Ovary (tissue), 9 donors: ENCODE measurements around the gene NDC80. TPM values are rescaled to one million over a fixed set of nuclear protein-coding genes. Genes with fewer than 3 reads are reported as not detected.
A peak's percentile ranks its signal among the peaks of the same experiment; 100 is the strongest.

ENCODE experiments used
- DNase-seq, 5 donors: peaks; one replicate each; pipeline ENCODE4 v3.0.0-alpha.2; 2019 to 2020
- H3K27ac ChIP-seq, 2 donors: fragments of 200-600 bp; one replicate each; pipeline versions ENCODE4 v1.5.1 to v1.8.0; 2019 to 2022
- H3K27me3 ChIP-seq: fragments of 200-600 bp; one replicate; pipeline ENCODE4 v1.8.0; 2022
- H3K36me3 ChIP-seq: fragments of 200-600 bp; sonication (generic); one replicate; pipeline ENCODE4 v1.5.1; 2019
- H3K4me1 ChIP-seq: one replicate; pipeline ENCODE4 v1.8.1; 2013; ENCODE audit warnings: mild to moderate bottlenecking, moderate library complexity; ENCODE audit not compliant: insufficient read depth
- H3K4me3 ChIP-seq: fragments of 200-600 bp; sonication (generic); one replicate; pipeline ENCODE4 v1.5.1; 2017
- H3K9me3 ChIP-seq, 2 donors: fragments of 200-600 bp in 1 of 2; sonication (generic) in 1 of 2; one replicate each; pipeline versions ENCODE4 v1.5.1 to v1.8.1; 2013 to 2019; ENCODE audit warnings: mild to moderate bottlenecking in 1 of 2, moderate library complexity in 1 of 2
- CTCF ChIP-seq, 3 donors: fragments of 450-650 bp in 2 of 3; fragments of 200-600 bp in 1 of 3; IDR thresholded peaks; one replicate each; pipeline versions ENCODE4 v1.5.1 to v1.8.0; 2016 to 2022; ENCODE audit warnings: antibody characterized with exemption in 3 of 3, mild to moderate bottlenecking in 1 of 3
- EP300 ChIP-seq: sonication (generic); formaldehyde crosslinking; IDR thresholded peaks from one replicate; pipeline ENCODE4 v1.6.1; 2017; ENCODE audit warnings: antibody characterized with exemption
- POLR2A ChIP-seq: fragments of 450-650 bp; IDR thresholded peaks from one replicate; pipeline ENCODE4 v1.6.1; 2017; ENCODE audit warnings: antibody characterized with exemption, mild to moderate bottlenecking, moderate library complexity
- WGBS, 3 donors: extraction: QIAGEN DNeasy Blood & Tissue Kit in 1 of 3; methylation state at CpG; one replicate each; pipeline versions ENCODE4 v1.1.5 to v1.1.7; 2013 to 2017; 5-methylcytosine and 5-hydroxymethylcytosine counted together
- intact Hi-C, 4 donors: fragments of 100-400 bp; cut with DNase I; formaldehyde crosslinking; loops; one replicate each; pipeline versions ENCODE4 v1.11.0 to v1.15.1; 2022 to 2023
- polyA plus RNA-seq, 2 donors: library from polyadenylated mRNA; stranded (reverse); fragments of 200-250 nt in 1 of 2; fragments of 350-450 nt in 1 of 2; fragmentation: Illumina TruSeq in 1 of 2; extraction: RNeasy Lipid Tissue Mini Kit (QIAGEN cat#74804) in 1 of 2; gene quantifications; one replicate each; pipeline ENCODE4 v1.2.3, GENCODE V29; 2013 to 2014
- total RNA-seq, 7 donors: library from RNA; depleted of rRNA in 2 of 7; stranded (reverse); fragments of >200 nt in 2 of 7; fragmentation: NEBNext Ultra II Directional in 3 of 7; extraction: Animal tissue kit (Norgen Biotek cat#: 25700) in 3 of 7; gene quantifications; one replicate each; pipeline versions ENCODE4 v1.1.0 to v1.2.4, GENCODE V29; 2016 to 2023
- donor health status: DM: no; HTN: no; CAD: no; lungs with moderate emphysema.
- donor health status: DM: no; HTN: no; CAD: no.
- donor health status: Bipolar disorder and iron deficiency.
- donor health status: DM: yes; HTN: yes; CAD: no.
- donor health status: DM: no; HTN: no; CAD: no.
- donor health status: DM: yes; HTN: yes; CAD: no.

NDC80 gene
- total and polyA plus RNA-seq, 9 donors = 0.13 to 2.5 (median 0.36) TPM; not detected in 2

- Histone ChIP-seq H3K27ac (no peak overlapping the region), H3K4me3 (no peak overlapping the region), H3K36me3 (no peaks in the 10 kb centered on the region), H3K27me3 (no peaks in the 10 kb centered on the region), H3K4me1 (peaks cover 2% of the 10 kb centered on the region), H3K9me3 (no peaks in the 10 kb centered on the region)
- no peak for DNase-seq
- TF ChIP-seq POLR2A (no peak), EP300 (no peak), CTCF (IDR thresholded peaks at IDR 0.05) (no peak)
- 84 to 89% (median 87%) methylated on average over 4 of the region's 4 CpGs for WGBS, 3 donors
- intact Hi-C loops = loop anchor here in 1 of 4 donors (10.0 kb wide), 1 partner anchor 79 kb away; the partner anchor contains the start of genes METTL4 and NDC80
These were observed 82.1 kb downstream of the NDC80 start for GRCh38 chr18:2653467-2653866.

GRCh38 chr18:2654169-2654927, 83.0 kb downstream of the NDC80 start:
- peak overlapping the region in 1 of 2 donors; percentile 99 for H3K27ac ChIP-seq
- WGBS, 3 donors = 53% methylated on average over 13 of the region's 13 CpGs
- intact Hi-C loops = loop anchor here in 1 of 4 donors (10.0 kb wide), 1 partner anchor 80 kb away; the partner anchor contains the start of genes METTL4 and NDC80

GRCh38 chr18:2654928-2655177, 83.5 kb downstream of the NDC80 start:
- peak in 2 of 5 donors; percentile 63 to 71 for DNase-seq
- H3K27me3 ChIP-seq = no peaks in the 10 kb centered on the region
- intact Hi-C loops = loop anchor here in 1 of 4 donors (5.0 to 10.0 kb wide), 2 partner anchors 80 to 357 kb away; partner anchors contain the start of genes LPIN2, METTL4 and NDC80
- peak overlapping the region; percentile 96 for H3K4me3 ChIP-seq
- H3K9me3 ChIP-seq = no peaks in the 10 kb centered on the region
- H3K4me1 ChIP-seq = peaks cover 7% of the 10 kb centered on the region
- H3K27ac ChIP-seq = peak overlapping the region; percentile 98 to 99
- 0 to 1% (median 0%) methylated on average over 22 of the region's 22 CpGs for whole genome bisulfite sequencing, 3 donors
- no peaks in the 10 kb centered on the region for H3K36me3 ChIP-seq
- TF ChIP-seq POLR2A (no peak), EP300 (no peak), CTCF (IDR thresholded peaks at IDR 0.05) (no peak)

More at GRCh38 chr18:2654169-2654927, 83.0 kb downstream of the NDC80 start:
- Histone ChIP-seq H3K27me3 (no peaks in the 10 kb centered on the region), H3K9me3 (no peaks in the 10 kb centered on the region), H3K36me3 (no peaks in the 10 kb centered on the region), H3K4me3 (peak overlapping the region; percentile 96), H3K4me1 (peaks cover 6% of the 10 kb centered on the region)
- TF ChIP-seq CTCF (IDR thresholded peaks at IDR 0.05) (no peak), POLR2A (no peak), EP300 (no peak)
- no peak for DNase-seq

- intact Hi-C loops = loop anchor here in 1 of 4 donors (5.0 to 10.0 kb wide), 2 partner anchors 81 to 357 kb away; partner anchors contain the start of genes LPIN2, METTL4 and NDC80
- peak; percentile 81 to 90 (median 87) for DNase-seq
- WGBS, 3 donors = 0 to 1% (median 0%) methylated on average over 64 to 100 of the region's 100 CpGs
These were observed 84.0 kb downstream of the NDC80 start, which contains the start of gene SMCHD1 for GRCh38 chr18:2655178-2655953. TSS of gene SMCHD1 (plus strand) at chr18:2655726. CDS start at chr18:2656076, 350 bp downstream.

More at GRCh38 chr18:2655178-2655953, 84.0 kb downstream of the NDC80 start, which contains the start of gene SMCHD1:
- no peaks in the 10 kb centered on the region for H3K36me3 ChIP-seq
- peak within 1 kb of the TSS; percentile 96 for H3K4me3 ChIP-seq
- H3K9me3 ChIP-seq = no peaks in the 10 kb centered on the region
- no peaks in the 10 kb centered on the region for H3K27me3 ChIP-seq
- peaks cover 7% of the 10 kb centered on the region for H3K4me1 ChIP-seq
- peak within 1 kb of the TSS; percentile 98 to 99 for H3K27ac ChIP-seq
- TF ChIP-seq CTCF (IDR thresholded peaks at IDR 0.05) (no peak), POLR2A (peak; percentile 85), EP300 (no peak)
